Vagina (tissue), 2 donors: Measurements from ENCODE around the gene TXNRD2.

Source experiments
- POLR2A ChIP-seq, 2 donors: fragments of 450-650 bp; IDR thresholded peaks; one replicate each; pipeline ENCODE4 v1.6.1; 2017; ENCODE audit warnings: antibody characterized with exemption in 2 of 2, mild to moderate bottlenecking in 2 of 2, moderate library complexity in 2 of 2
- POLR2AphosphoS5 ChIP-seq, 2 donors: sonication (generic); formaldehyde crosslinking; IDR thresholded peaks; one replicate each; pipeline ENCODE4 v1.9.0; 2017; ENCODE audit warnings: antibody characterized with exemption in 2 of 2, mild to moderate bottlenecking in 2 of 2, low read depth in 1 of 2; ENCODE audit not compliant: insufficient read depth in 1 of 2
- TF ChIP-seq, protein P1 (sequence below), 3 experiments: fragments of 450-650 bp in 2 of 3; fragments of 200-600 bp in 1 of 3; sonication (generic) in 1 of 3; IDR thresholded peaks; one replicate each; pipeline ENCODE4 v1.5.1; 2017 to 2019; ENCODE audit warnings: antibody characterized with exemption in 3 of 3, mild to moderate bottlenecking in 2 of 3, moderate library complexity in 2 of 3

DNA sequence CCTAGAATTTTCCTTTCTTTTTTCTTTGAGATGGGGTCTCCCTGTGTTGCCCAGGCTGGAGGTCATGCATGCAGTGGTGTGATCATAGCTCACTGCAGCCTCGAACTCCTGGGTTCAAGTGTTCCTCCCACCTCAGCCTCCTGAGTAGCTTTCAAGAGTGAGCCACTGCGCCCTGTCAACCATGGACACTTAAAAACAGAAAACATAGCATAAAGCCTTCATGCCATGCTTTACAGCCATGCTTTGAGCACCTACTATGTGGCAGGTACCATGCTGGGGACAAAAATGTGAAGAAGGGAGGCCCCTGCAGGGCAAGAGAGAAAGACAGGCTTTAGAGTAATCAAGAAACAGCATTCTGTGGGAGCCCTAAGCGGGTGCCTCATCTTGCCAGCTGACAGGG is 73.3 kb downstream of the TXNRD2 start:
- TF ChIP-seq POLR2AphosphoS5 (IDR thresholded peaks at IDR 0.05; ENCODE audit: insufficient read depth in 1 of 2, low read depth in 1 of 2) (no peak), POLR2A (IDR thresholded peaks at IDR 0.05) (no peak)
- TF ChIP-seq, protein P1, sequence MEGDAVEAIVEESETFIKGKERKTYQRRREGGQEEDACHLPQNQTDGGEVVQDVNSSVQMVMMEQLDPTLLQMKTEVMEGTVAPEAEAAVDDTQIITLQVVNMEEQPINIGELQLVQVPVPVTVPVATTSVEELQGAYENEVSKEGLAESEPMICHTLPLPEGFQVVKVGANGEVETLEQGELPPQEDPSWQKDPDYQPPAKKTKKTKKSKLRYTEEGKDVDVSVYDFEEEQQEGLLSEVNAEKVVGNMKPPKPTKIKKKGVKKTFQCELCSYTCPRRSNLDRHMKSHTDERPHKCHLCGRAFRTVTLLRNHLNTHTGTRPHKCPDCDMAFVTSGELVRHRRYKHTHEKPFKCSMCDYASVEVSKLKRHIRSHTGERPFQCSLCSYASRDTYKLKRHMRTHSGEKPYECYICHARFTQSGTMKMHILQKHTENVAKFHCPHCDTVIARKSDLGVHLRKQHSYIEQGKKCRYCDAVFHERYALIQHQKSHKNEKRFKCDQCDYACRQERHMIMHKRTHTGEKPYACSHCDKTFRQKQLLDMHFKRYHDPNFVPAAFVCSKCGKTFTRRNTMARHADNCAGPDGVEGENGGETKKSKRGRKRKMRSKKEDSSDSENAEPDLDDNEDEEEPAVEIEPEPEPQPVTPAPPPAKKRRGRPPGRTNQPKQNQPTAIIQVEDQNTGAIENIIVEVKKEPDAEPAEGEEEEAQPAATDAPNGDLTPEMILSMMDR (IDR thresholded peaks at IDR 0.05), result no peak
